Breast epithelium (tissue), 3 donors: ENCODE measurements around the gene KCNIP4.

Source experiments
- POLR2A ChIP-seq: fragments of 450-650 bp; IDR thresholded peaks from one replicate; pipeline ENCODE4 v1.6.1; 2016; ENCODE audit warnings: antibody characterized with exemption, mild to moderate bottlenecking, moderate library complexity
- POLR2AphosphoS5 ChIP-seq, 3 donors: sonication (generic); formaldehyde crosslinking; IDR thresholded peaks; one replicate each; pipeline ENCODE4 v1.6.1; 2017; ENCODE audit warnings: antibody characterized with exemption in 3 of 3
- TF ChIP-seq, protein P1 (sequence below), 3 donors: fragments of 450-650 bp; IDR thresholded peaks; one replicate each; pipeline ENCODE4 v1.5.1; 2016 to 2017; ENCODE audit warnings: antibody characterized with exemption in 3 of 3, mild to moderate bottlenecking in 3 of 3, moderate library complexity in 3 of 3

DNA sequence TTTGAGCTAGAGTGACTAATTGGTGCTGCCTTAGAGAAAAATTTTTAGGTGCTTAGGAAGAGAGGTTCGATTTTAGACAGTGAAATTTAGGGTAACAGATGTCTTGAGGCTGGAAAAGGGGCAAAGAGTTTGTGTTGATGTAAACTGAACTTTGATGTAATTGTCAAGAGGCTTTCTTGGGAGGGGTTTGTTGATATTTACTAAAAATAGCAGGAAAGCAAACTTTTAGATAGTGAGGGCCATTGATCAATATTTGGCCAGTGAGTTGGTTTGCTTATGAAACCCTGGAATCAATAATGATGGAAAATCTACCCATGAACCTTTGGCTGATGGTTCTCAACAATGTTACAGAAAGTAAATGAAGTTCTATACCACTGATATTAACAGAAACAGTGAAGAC is 537.5 kb downstream of the KCNIP4 start:
- TF ChIP-seq, protein P1, sequence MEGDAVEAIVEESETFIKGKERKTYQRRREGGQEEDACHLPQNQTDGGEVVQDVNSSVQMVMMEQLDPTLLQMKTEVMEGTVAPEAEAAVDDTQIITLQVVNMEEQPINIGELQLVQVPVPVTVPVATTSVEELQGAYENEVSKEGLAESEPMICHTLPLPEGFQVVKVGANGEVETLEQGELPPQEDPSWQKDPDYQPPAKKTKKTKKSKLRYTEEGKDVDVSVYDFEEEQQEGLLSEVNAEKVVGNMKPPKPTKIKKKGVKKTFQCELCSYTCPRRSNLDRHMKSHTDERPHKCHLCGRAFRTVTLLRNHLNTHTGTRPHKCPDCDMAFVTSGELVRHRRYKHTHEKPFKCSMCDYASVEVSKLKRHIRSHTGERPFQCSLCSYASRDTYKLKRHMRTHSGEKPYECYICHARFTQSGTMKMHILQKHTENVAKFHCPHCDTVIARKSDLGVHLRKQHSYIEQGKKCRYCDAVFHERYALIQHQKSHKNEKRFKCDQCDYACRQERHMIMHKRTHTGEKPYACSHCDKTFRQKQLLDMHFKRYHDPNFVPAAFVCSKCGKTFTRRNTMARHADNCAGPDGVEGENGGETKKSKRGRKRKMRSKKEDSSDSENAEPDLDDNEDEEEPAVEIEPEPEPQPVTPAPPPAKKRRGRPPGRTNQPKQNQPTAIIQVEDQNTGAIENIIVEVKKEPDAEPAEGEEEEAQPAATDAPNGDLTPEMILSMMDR (IDR thresholded peaks at IDR 0.05), result no peak
- TF ChIP-seq POLR2AphosphoS5 (IDR thresholded peaks at IDR 0.05), result no peak
- TF ChIP-seq POLR2A, result no peak
